Activated naive CD8-positive, alpha-beta T cell treated with anti-CD3 and anti-CD28 coated beads, Interleukin-2, amount 50 U/mL, for 24 hours (primary cell): ENCODE data around the gene SMC2.

Experiments used
- ATAC-seq: fragments of 150-1000 bp; cut with Tn5 transposase; one replicate; pipeline ENCODE4 v1.10.0; 2021
- DNase-seq: peaks from one replicate; pipeline ENCODE4 v3.0.0; 2021
- H3K27ac Mint-ChIP-seq: one replicate; pipeline ENCODE4 v1.8.0; 2021; ENCODE audit warnings: mild to moderate bottlenecking, mixed read lengths
- H3K27me3 Mint-ChIP-seq: one replicate; pipeline ENCODE4 v1.8.0; 2021; ENCODE audit warnings: mixed read lengths
- H3K36me3 Mint-ChIP-seq: one replicate; pipeline ENCODE4 v1.8.0; 2021; ENCODE audit warnings: low read depth, mixed read lengths
- H3K4me1 Mint-ChIP-seq: one replicate; pipeline ENCODE4 v1.8.0; 2021; ENCODE audit warnings: mixed read lengths
- H3K4me3 Mint-ChIP-seq: one replicate; pipeline ENCODE4 v1.8.0; 2021; ENCODE audit warnings: mild to moderate bottlenecking, moderate library complexity, mixed read lengths
- H3K9me3 Mint-ChIP-seq: one replicate; pipeline ENCODE4 v1.8.0; 2021; ENCODE audit warnings: mixed read lengths

SMC2 gene

DNA sequence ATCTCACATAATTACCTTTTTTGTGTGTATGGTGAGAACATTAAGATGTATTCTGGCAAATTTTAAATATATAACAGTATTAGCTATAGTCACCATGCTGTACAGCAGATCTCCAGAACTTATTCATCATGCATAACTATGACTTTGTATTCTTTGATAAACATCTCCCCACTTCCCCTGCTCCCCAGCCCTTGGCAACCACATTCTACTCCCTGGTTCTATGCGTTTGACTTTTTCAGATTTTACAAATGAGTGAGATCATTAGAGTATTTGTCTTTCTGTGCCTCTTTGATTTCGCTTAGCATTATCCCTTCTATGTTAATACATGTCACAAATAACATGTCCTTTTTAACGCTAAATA, 49.4 kb downstream of the SMC2 start:
- Mint-ChIP-seq H3K4me1 (no peaks in the 10 kb centered on the region), H3K9me3 (no peaks in the 10 kb centered on the region), H3K4me3 (no peak overlapping the region), H3K27me3 (no peaks in the 10 kb centered on the region), H3K27ac (no peak overlapping the region), H3K36me3 (peaks cover 36% of the 10 kb centered on the region)
- ATAC-seq (no peak), DNase-seq (no peak)

DNA sequence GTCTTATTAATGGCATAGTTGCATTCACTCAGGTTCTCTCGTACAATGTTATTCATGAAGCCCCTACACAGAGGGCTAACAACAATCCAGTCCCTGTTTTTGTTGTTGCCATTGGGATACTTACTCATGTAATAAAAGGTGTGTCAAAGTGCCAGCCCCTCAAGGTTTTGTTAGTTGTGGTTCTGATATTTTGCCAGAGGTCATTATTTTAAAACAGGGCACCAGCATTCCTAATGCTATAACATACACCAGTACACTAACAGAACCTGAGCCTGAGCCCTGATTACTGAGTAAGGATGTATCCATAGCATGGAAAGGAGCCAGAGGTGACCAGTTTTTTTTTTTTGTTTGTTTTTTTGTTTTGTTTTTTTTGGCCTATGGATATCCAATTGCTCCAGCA, 50.2 kb downstream of the SMC2 start:
- ATAC-seq (no peak), DNase-seq (no peak)
- H3K4me3 Mint-ChIP-seq, result no peak overlapping the region
- no peaks in the 10 kb centered on the region for H3K9me3 Mint-ChIP-seq
- no peaks in the 10 kb centered on the region for H3K4me1 Mint-ChIP-seq
- no peak overlapping the region for H3K27ac Mint-ChIP-seq
- no peaks in the 10 kb centered on the region for H3K27me3 Mint-ChIP-seq
- H3K36me3 Mint-ChIP-seq, result peaks cover 31% of the 10 kb centered on the region

DNA sequence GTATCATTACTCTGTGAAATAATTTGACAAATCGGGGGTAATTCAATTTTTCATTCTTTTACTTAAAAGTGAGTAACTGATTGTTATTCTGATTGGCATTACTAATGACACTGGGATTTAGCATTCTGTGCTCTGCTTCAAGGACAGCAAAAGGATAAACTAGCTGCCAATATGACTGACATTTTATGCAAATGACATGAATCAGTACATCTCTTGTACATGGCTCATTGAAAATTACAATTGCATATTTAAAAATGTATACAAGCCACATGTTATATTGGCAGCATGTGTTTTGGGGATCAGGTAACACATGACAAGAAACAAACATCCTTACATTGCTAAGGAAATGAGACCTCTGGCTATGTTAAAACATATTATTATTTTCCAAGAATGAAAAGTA, 79.0 kb downstream of the SMC2 start:
- Mint-ChIP-seq H3K36me3 (no peaks in the 10 kb centered on the region), H3K27me3 (peaks cover 5% of the 10 kb centered on the region), H3K4me3 (no peak overlapping the region), H3K9me3 (peaks cover 12% of the 10 kb centered on the region), H3K27ac (no peak overlapping the region), H3K4me1 (no peaks in the 10 kb centered on the region)
- ATAC-seq, result no peak
- DNase-seq, result no peak

DNA sequence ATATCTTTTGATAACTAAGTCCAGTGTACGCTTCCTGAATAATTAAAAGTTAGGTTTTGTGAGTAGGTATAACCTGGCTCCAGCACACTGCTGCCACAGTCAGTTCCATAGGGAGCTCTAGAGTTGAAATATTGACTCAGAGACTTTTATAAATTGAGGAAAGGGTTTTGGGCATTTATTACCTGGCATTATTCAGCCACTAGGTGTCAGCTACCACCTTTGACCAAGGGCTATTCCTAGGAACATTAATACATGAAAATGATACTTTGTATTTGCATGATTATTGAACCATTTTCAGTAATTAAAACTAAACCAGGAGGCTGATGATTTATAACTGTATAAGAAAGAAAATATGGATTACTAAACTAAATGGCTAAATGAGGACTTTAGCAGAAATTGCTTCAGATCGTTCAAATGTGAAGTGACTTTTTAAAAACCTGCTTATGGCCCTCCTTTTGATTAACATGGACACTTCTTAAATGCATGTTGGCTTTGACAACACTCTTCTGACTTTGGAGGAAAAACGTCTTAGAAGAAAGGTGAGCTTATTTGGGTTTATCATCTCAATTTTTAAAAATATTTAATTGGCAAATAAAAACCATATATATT, 83.0 kb downstream of the SMC2 start:
- Mint-ChIP-seq H3K27me3 (peaks cover 5% of the 10 kb centered on the region), H3K9me3 (no peaks in the 10 kb centered on the region), H3K4me1 (no peaks in the 10 kb centered on the region), H3K36me3 (no peaks in the 10 kb centered on the region), H3K27ac (no peak overlapping the region), H3K4me3 (no peak overlapping the region)
- no peak for ATAC-seq
- DNase-seq, result no peak

DNA sequence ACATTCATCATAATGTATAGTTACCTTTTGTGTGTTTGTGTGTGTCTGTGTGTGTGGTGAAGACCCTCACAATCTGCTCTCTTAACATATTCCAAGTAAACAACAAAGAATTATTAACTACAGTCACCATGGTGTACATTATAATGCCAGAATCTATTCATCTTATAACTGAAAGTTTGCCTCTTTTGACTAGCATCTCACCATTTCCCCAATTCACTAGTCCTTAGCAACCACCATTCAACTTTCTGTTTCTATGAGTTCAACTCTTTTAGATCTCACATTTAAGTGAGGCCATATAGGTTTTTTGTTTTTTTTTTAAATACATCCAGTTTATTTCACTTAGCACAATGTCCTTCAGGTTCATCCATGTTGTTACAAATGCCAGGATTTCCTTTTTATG, 83.6 kb downstream of the SMC2 start:
- DNase-seq (no peak), ATAC-seq (no peak)
- H3K27me3 Mint-ChIP-seq, result peaks cover 5% of the 10 kb centered on the region
- no peak overlapping the region for H3K4me3 Mint-ChIP-seq
- H3K4me1 Mint-ChIP-seq, result no peaks in the 10 kb centered on the region
- no peaks in the 10 kb centered on the region for H3K36me3 Mint-ChIP-seq
- H3K9me3 Mint-ChIP-seq, result no peaks in the 10 kb centered on the region
- no peak overlapping the region for H3K27ac Mint-ChIP-seq
